SKM-1 treated with dmso at 0.1 percent for 144 hours (cell line): Measurements from ENCODE around the gene PTPRG.

Experiments used
- DNase-seq: peaks from one replicate; lab custom pipeline; 2025; ENCODE audit not compliant: unreplicated experiment; lab: John Stamatoyannopoulos, UW

The PTPRG gene

DNA sequence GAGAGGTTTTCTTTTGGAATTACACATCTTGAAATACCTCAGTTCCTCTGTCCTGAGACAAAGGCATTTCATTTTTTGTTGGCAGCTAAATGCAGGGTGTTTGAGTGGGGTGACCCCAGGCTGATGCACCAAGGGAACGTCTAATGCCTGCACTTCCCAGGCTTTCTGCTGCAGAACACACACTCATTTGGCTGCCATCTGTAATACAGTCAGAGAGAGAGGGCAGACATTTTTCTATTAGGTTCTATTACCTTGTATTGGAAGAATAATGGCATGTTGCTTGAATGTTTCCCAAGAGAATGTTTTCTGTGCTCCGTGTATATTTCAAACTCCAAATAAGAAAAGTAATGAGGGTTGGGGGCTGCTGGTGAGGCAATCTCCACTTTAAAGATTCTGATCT, 87.1 kb downstream of the PTPRG start:
- no peak for DNase-seq

DNA sequence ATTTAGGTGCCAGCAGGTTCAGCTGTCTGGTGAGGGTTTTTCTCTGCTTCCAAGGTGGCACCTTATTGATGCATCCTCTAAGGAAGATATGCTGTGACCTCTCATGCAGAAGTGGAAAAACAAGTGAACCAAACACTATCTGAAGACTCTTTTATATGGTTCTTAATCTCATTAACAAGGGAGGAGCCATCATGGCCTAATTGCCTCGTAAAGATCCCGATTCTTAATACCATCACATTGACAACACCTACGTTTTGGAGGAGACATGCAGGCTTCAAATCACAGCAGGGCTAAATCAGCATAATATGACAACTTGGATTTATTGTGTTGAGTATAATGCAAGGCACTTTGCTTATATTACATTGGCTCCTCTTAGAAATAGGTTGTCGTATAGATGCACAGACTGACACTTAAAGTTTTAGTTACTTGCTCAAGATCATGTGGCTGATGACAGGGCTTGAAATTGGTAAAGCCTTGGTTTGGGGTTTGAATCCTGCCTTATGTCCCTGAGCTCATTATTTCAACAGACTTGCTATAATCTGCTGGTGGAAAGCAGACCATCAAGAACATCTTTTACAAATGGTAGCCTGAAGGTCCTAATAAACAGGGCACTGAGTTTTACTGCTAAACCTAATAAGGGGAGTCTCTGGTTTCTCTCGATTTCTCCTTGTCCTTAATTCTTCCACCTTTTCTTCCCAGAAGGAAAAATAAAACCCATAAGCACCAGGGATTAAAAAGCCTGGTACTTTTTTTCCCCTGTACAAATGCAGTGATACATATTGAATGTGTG, 88.2 kb downstream of the PTPRG start:
- DNase-seq = no peak

DNA sequence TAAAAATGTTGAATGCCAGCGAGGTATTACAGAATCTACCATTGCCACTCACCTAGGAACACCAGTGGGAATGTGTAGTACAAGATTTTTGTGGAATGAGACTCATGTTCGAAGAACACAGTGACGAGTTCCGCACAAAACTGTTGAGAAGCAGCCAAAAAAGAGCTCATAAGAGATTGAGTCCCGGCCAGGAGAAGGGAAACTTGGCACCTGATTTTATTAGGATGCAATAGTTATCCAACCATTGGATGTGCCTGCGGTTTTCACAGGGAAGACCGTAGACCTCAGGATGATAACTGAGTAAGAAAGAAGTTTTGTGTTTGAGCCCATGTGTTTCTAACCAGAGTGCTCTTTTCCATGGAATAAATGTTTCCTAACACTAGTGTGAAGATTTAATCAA, 88.9 kb downstream of the PTPRG start:
- DNase-seq = no peak

DNA sequence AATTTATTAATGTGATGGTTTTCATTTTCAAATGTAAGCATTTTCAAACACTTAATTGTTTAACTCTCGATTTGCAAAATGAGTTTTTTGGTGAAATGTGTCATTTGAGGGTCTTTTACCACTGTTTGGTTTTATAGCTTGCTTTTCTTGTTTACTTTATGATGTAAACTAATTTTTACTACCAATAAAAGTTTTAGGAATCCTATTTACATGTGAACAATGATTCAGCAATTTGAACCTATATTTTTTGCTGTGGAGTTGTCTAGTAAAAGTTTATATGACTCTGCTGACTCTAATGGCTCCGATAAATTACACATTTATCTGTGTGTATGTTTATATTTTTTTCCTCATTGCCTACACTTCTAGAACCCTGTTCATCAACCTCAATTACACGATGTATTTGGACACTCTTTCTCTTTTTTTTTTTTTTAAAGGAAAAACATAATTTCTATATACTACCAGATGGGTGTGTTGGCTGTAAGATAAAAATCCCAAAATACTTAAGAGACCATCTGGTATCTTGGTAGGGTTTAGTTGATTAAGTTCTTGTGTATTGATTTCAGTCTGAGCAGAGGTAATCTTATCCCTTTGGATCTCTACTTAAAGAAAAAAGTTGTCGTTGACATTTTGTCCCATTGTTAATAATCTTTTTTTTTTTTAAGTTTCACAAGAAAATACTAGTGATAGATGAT, 89.5 kb downstream of the PTPRG start:
- no peak for DNase-seq

DNA sequence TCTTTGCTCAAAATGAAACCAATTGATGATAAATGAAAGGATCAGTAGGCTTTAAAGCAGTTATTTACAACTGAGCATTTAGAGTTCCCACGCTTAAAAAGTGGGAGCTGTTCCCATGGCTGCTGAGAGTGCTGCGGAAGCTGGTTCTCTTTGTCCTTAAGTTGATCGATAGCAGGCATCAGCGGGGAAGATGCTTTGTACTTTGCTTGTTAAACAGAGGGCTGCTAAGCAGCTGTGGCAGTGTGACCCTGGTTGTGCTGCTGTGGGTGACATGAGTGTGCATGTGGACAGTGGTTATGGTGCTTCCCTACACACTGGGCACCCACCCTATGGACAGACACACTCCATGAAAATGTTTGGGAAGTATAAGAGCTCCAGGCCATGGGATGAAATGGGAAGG, 96.3 kb downstream of the PTPRG start:
- DNase-seq = no peak

DNA sequence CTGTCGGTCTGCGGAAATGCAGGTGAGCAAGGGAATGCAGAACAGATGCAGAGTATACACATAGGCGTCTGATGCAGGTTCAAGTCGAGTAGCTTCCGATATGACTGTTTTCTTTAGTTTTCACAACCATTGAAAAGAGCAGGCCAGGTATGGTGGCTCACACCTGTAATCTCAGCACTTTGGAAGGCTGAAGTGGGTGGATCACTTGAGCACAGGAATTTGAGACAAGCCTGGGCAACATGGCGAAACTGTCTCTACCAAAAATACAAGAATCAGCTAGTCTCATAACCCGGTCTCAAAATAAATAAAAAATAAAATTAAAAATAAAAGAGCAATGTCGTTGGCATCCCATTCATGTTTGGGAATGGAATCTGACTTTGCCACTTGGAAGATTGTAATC, 101.5 kb downstream of the PTPRG start:
- DNase-seq = no peak

DNA sequence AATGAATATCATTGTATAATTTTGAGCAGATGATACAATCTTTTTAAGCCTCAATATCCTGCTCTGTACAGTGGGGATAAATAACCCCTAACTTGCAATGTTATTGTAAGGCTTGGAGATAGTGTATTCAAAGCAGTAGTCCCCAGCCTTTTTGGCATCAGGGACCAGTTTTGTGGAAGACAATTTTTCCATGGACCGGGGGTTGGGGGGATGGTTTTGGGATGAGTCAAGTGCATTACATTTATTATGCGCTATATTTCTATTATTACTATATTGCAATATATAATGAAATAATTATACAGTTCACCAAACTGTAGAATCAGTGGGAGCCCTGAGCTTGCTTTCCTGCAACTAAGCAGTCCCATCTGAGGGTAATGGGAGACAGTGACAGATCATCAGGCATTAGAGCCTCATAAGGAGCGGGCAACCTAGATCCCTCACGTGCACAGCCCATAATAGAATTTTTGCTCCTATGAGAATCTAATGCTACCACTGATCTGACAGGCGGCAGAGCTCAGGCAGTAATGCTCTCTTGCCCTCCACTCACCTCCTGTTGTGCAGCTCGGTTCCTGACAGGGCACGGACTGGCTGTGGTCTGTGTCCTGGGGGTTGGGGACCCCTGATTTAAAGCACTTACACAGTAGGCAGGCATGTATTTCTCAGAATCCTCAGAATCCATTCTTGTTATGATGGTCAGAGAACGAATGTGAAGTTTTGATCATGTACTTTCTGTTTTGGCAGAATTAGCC, 102.2 kb downstream of the PTPRG start:
- no peak for DNase-seq

DNA sequence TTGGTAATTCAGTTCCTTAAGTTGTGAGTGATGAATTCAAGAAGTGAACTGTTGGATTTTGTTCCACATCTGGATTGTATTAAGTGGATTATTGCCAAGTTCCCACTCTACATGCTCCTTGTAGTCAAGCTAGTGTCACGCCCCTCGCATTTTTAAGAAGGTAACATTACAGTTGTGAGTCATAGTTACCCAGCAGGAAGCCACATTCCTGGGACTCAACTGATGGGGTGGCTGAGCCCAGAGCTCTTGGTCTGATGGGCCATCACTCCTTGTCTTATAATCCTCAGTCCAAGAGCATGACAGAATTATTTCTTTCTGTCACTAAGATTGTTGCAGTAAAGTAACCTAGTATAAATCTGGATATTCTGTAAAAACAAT, 102.7 kb downstream of the PTPRG start:
- DNase-seq = no peak

DNA sequence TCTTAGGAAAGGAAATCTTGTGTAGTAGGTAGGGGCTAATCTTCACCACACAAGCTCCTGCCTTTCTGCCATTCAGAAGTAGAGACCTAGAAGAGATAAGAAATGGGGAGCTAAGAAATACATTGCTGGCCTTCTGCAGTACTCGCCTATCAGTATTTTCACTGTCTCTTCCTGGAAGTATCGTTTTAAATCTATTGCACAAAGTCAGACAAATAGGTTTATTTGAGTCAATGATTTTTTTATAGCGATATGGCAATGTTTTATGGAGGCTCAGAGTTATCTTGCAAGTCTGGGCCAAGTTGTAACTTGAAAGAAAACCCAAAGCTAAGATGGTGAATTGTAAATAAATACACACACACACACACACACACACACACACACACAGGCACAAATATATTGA, 103.8 kb downstream of the PTPRG start:
- DNase-seq = no peak

DNA sequence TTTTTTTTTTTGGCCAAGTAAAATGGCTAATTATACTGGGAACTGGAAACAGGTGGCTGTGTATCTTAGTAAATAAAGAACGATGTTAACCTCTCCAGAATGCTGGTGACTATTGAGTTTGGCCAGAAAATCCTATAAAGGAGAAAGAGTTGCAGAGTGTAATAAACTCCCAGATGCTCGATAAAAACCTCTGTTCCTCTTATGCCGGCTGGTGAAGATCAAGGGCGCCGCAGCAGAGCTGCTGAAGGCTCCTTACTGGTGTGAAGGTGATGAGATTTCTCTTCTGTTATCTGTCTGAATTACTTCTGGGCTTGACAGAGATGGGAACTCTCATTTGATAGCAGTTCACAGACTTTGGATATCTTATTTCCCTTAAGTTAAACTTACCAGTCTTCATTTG, 104.6 kb downstream of the PTPRG start:
- no peak for DNase-seq

DNA sequence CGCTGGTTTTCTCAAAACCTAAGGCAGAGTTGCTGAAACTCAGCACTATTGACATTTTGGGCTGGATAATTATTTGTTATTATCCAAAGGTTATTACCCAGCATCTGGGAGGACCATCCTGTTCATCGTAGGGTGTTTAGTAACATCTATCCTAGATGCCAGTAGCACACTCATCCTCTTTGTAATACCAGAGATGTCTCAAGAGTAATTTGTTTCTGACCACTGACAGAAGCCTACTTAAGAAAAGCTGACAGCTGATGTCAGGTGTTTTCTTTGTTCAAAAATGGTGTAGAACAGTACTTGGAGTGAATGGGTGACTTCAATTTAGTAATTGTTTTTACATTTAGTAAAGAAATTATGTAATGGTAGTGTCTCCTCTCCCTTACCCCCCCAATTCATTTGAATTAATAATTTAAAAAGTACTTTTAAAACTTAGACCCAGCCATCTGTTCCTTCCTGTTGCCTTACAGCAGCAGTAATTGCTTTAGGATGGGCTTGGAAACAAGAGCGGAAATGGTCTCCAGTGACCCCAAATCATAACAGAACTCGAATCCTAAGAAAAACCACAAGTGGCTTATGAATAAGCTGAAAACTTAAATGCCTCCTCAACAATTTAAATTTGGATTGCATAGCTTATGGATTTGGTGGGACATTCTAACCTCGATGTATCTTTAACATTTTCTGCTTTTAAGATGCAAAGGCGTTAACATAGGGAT, 105.4 kb downstream of the PTPRG start:
- DNase-seq = no peak

DNA sequence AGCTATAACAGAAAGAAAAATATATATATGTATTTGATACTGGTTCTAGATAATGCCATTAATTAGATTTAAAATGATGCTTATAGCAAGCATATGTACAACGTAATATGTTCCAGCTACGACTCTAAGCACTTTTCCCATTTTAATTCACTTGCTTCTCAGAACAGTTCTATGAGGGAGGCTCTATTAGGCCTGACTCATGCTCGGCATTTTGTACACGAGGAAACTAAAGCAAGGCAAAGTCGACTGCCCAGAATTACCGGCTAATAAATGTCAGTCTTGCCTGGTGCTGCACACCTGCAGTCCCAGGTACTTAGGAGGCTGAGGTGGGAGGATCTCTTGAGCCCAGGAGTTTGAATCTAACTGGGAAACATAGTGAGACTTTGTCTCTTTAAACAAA, 106.0 kb downstream of the PTPRG start:
- no peak for DNase-seq

DNA sequence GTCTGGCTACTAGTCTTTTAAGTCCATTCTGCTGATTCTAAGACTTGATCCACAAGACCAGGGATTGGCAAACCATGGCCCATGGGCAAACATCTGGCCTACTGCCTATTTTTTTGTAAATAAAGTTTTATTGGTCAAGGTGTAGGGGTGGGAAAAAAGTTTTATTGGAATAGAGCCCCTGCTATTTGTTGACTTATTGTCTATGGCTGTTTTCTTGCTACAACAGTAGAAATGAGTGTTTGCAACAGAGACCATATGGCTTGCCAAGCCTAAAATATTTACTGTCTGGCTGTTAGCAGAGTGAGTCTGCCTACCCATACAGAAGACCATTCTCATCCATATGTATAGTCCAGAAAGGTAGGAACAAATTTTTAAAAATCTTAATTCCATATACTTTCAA, 106.4 kb downstream of the PTPRG start:
- no peak for DNase-seq

DNA sequence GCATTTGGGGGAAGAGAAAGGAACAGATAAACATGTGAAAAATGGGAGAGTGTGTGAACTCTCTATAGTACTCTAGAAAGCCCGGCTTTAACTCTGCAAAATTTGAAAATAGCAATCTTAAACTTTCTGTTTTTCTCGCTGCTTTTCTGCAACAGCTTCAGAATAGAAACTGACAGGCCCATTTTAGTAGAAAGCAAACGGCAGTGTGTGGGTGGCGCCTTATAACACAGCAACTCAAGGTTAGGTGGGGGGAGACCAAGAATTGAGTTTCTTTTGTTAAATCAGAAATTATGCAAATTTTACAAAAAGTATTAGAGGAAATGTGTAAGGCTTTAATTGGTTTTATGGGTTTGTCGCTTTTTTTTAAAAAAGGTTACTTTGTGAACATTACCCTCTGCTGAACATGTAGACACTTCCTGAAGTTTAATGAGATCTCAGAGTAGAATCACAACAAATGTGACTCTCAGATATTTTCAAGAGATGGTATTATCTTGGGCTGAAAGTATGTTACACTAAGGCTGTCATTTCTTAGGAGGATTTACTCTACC, 107.0 kb downstream of the PTPRG start:
- no peak for DNase-seq

DNA sequence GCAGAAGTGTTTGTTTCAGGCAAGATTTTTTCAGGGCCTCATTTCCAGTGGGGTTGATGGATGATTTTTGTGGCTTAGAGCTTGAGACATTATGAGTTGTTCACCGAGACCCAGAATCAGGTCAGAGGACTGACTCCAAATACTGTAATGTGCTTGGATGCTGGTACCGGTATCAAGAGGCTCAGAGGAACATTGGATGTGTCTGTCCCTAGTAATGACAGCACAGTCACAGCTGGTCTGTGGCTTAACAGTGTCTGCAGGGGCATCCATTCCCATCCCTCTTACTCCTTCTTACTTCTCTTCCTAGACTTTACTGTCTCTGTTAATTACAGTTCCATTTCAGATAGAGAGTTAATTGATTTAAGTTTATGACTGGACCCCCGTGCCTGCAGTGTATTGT, 107.8 kb downstream of the PTPRG start:
- no peak for DNase-seq

DNA sequence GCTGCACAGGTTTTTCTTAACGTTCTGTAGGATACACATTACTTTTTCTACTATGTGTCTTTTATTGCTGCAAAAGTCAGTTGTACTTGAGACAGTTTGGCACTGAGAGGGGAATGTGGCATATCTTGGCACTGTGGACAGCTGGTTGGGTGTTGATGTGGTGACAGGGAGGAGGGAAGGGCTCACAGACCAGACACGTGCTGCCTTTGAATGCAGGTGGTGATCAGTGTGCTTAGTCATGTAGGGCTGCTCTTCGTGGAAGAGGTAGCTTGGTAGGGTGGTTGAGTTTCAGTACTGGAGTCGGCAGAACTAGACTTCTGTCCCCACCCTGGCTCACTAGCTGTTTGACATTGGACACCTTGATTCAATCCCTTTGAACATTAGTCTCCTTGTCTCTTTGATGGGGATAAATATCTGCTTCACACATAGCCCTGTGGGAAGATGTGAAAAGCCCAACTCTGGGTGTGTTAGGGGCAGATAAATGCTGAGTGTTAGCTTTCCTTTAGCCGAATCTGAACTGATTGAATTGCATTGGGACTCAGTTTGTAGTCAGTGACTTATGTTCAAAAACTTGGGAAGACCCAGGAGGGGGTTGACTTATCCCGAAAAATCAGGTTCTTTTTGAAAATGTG, 108.4 kb downstream of the PTPRG start:
- DNase-seq = no peak

DNA sequence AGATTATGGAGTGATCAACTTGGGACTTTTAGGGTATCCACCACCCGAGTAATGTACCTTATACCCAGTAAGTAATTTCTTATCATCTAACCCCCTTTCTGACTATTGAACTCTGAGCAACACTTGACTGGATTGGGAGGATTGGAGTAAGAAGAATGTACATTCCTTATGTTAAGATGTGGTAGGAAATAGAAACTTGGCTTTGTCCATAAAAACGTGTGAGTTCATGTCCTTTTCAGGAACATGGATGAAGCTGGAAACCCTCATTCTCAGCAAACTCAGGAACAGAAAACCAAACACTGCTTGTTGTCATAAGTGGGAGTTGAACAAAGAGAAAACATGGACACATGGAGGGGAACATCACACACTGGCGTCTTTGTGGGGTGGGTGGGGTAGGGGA, 112.3 kb downstream of the PTPRG start:
- DNase-seq = no peak

DNA sequence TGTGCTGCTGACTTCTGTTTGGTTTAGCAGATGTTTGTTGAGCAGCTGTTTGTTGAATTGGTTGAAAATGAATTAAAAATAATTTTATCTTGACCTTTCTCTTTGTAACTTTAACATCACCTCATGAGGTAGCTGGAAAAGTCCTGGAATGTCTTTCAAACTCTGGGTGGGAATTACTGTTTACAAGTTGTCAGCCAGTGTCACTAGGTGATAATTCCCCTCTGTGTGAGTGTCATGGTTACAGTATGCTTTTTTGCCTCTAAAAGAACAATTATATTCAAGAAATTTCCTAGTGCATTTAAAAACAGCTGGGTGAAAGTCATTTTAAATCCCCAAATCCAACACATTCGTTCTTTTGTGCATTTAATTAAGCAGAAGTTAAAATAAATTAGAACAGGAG, 113.2 kb downstream of the PTPRG start:
- DNase-seq = no peak

DNA sequence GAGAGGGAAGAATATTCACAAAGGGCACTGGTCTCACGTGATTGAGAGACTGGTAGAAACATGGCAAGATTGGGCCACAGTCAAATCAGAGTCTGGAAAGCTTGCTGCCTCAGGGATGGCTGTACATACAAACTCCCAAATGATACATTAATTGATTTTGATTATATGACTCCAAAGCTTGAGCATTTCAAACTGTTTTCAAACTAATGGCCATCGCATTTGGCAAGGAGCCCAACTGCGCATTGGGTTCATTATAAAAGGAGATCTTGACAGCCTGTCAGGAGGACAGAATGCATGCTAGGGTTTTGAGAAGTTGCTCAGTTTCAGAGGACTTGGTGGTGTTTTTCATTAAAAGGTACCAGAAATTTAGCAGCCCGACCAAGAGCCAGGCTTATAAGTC, 117.7 kb downstream of the PTPRG start:
- DNase-seq = no peak

DNA sequence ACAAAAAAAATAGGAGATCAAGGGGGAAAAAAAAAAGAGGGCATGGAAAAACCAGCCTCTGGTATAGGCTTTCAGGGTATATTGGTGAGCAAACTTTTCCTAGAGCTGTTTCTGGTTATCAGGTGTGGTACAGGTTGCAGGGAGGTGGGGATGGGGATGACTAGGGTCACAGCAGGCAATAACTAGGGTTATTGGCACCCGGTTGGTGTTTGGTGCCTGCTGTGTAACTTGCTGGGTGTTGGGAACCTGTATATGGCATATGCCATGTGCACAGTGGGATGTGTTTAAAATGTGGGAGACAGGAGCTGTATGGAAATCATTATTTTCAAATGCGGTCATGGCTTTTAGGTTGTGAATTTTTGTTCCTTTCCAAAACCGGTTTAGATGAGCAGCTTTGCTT, 119.2 kb downstream of the PTPRG start:
- no peak for DNase-seq

DNA sequence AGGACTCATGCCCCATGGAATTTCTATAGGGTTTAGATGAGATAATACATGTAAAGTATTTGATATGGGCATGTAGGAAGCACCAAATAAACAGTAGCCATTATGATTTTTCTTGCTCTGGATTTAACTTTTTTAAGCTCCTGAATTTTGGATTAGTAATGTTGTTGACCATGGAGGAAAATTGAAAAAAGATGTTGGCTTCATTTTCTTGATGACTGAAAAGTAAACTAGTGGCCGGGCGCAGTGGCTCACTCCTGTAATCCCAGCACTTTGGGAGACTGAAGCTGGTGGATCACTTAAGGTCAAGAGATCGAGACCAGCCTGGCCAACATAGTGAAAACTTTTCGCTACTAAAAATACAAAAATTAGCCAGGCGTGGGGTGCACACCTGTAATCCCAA, 120.3 kb downstream of the PTPRG start:
- no peak for DNase-seq
